Adipose tissue (tissue), 3 donors: Measurements from ENCODE around the gene FAM187B. TPM values are rescaled to one million over a fixed set of nuclear protein-coding genes. Genes with fewer than 3 reads are reported as not detected.

Source experiments
- H3K27ac ChIP-seq: one replicate; pipeline ENCODE4 v1.5.1; 2013; ENCODE audit warnings: low read depth, low read length
- WGBS, 3 donors: extraction: QIAGEN DNeasy Blood & Tissue Kit; methylation state at CpG; one replicate each; pipeline ENCODE4 v1.1.7; 2013; 5-methylcytosine and 5-hydroxymethylcytosine counted together
- polyA plus RNA-seq, 3 donors: library from polyadenylated mRNA; stranded (reverse); fragments of 200-250 nt; gene quantifications; one replicate each; pipeline ENCODE4 v1.2.3, GENCODE V29; 2013
- donor health status: healthy with polysubstance abuse.
- donor health status: Bipolar disorder and iron deficiency.
- donor health status: healthy.

FAM187B gene
- polyA plus RNA-seq = not detected

GRCh38 chr19:35228177-35228930 lies at the start of gene FAM187B:
FAM187B (minus strand) TSS chr19:35228739; CDS start chr19:35228680, 59 bp downstream.
- no peak within 1 kb of the TSS for H3K27ac ChIP-seq
- WGBS, 3 donors = 88 to 94% (median 90%) methylated on average over 14 of the region's 14 CpGs

GRCh38 chr19:35276706-35277281 lies 48.3 kb upstream of the FAM187B start:
- WGBS, 3 donors = 94 to 95% (median 94%) methylated on average over 28 of the region's 28 CpGs
- no peak overlapping the region for H3K27ac ChIP-seq

DNA sequence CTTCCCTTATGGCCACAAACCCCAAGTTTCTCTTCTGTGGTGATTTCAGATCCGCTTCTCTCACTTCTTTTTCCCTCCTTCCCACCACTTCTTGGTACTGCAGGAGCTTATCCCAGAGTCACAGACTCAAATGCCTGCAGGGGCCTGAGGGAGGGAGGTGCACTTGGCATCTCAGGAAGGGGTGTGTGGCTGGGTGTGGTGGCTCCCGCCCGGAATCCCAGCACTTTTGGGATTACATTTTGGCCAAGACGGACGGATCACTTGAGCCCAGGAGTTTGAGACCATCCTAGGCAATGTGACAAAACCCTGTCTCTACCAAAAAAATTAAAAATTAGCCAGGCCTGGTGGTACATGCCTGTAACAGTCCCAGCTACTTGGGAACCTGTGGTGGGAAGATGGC lies 45.8 kb upstream of the FAM187B start:
- no peak overlapping the region for H3K27ac ChIP-seq
- WGBS, 3 donors = 69 to 79% (median 78%) methylated on average over 5 of the region's 5 CpGs

DNA sequence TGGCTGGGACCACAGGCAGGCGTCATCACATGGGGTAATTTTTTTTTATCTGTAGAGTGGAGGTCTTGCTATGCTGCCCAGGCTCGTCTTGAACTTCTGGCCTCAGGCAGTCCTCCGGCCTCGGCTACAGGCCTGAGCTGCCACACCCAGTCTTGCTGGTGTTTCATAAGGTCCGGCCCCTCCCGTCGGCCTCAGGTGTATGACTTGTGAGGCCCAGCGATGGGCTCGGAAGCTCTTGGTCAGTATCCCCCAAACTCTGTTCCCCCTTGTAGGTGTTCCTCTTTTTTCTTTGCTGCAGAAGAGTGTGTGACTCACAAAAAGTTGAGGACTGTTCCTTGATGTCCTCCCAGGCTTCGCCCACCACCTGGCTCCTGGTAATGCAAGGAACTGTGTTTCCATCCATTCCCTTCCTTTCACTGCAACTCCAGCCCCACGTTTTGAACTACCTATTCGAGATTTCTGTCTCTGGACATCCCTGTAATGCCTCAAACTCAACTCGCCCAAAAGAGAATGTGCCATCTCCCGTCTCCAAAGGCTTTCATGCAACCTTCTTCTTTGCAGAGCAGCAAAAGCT lies 45.2 kb upstream of the FAM187B start:
- H3K27ac ChIP-seq = no peak overlapping the region
- 69 to 88% (median 77%) methylated on average over 14 of the region's 14 CpGs for WGBS, 3 donors

DNA sequence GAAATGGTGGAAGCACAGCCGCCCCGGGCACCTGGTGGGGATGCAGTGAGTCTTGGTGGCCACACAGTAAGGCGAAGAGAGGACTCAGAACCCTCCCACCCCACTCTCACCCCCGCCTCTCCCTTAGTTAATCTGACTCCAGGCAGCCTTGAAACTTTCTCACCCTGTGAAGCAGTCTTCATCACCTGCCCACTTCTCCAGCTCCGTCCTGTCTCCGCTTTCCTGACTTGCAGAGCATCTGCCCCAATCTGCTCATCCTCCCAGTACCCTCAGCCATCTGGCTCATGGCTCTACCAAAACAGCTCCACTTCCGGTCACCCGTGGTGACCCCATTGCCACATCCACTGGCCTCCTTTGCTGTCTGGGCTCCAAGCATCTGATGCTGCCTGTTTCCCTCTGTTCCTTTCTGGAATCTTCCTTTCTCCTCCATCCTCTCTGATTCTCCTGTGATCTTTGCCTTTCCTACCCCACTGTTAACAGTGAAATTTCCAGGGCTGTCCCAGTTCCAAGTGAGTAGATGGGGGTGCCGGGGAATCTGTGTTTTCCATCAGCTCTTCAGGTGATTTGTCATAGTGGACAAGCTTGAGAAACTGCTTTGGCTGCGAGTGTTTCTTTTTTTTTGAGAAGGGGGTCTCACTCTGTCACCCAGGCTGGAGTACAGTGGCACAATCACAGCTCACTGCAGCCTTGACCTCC lies 44.6 kb upstream of the FAM187B start:
- 78 to 84% (median 82%) methylated on average over 10 of the region's 10 CpGs for WGBS, 3 donors
- no peak overlapping the region for H3K27ac ChIP-seq

- no peak overlapping the region for H3K27ac ChIP-seq
- WGBS, 3 donors = 75 to 92% (median 78%) methylated on average over 16 of the region's 16 CpGs
Observed at GRCh38 chr19:35272122-35272719, 43.7 kb upstream of the FAM187B start.

- 73 to 90% (median 79%) methylated on average over 7 of the region's 7 CpGs for WGBS, 3 donors
- H3K27ac ChIP-seq = no peak overlapping the region
Observed at GRCh38 chr19:35271546-35271945, 43.0 kb upstream of the FAM187B start.

DNA sequence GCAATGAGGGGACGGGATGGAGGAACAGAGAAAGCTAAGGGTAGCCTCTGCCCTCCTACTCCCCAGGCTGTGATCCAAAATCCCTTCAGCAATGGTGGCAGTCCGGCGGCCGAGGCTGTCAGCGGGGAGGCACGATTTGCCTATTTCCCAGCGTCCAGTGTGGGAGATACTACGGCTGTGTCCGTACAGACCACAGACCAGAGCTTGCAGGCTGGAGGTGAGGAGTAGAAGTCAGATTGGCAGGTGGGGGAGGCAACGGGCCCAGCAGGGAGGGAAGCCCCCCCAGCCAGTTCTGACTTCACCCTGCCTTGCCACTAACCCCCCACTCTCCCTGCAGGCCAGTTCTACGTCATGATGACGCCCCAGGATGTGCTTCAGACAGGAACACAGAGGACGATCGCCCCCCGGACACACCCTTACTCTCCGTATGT lies 41.9 kb upstream of the FAM187B start:
- no peak overlapping the region for H3K27ac ChIP-seq
- 85 to 89% (median 88%) methylated on average over 15 to 16 of the region's 16 CpGs for WGBS, 3 donors

- H3K27ac ChIP-seq = peak overlapping the region; percentile 21
- 4 to 5% (median 4%) methylated on average over 32 to 66 of the region's 66 CpGs for WGBS, 3 donors
Observed at GRCh38 chr19:35269438-35270117, 41.0 kb upstream of the FAM187B start.

GRCh38 chr19:35268536-35269437 lies 40.2 kb upstream of the FAM187B start, which contains the start of gene USF2:
USF2 (plus strand) TSS chr19:35268962; CDS start chr19:35269102, 140 bp downstream.
- peak within 1 kb of the TSS; percentile 83 for H3K27ac ChIP-seq
- 0 to 1% (median 1%) methylated on average over 49 to 109 of the region's 126 CpGs for WGBS, 3 donors

DNA sequence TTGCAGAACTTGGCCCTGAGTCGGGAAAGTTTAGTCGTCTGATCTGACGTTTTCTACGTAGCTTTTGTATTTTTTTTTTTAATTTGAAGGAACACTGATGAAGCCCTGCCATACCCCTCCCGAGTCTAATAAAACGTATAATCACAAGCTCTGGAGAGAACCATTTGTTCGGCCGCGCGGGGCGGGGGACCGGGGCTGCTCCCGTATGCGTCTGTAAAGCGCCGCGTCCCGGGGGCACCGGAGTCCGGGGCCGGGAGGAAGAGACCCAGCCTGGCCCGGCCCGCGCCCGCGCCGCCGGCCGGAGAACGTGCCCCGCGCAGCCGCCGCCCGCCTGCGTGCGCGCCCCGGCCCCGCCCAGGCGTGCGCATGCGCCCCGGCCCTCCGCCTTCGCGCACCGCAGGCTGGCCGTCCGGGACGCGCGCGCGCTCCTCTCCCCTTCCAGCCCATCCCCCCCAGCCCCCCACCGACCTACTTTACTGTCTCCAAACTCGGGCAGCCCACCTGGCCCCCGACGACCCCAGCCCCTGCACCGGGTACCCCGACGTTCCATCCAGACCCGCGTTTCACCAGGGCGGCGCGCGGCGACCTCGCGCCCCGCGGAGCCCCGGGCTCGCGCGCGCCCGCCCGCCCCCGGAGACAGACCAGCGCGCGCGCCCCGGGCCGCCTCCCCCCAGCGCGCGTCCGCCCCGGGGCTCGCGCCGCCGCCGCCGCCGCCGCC lies 39.4 kb upstream of the FAM187B start:
- peak overlapping the region; percentile 83 for H3K27ac ChIP-seq
- 0 to 1% (median 0%) methylated on average over 67 to 100 of the region's 100 CpGs for whole genome bisulfite sequencing, 3 donors

GRCh38 chr19:35267353-35267817 lies 38.8 kb upstream of the FAM187B start:
- no peak overlapping the region for H3K27ac ChIP-seq
- 0 to 4% (median 1%) methylated on average over 26 to 40 of the region's 40 CpGs for WGBS, 3 donors

DNA sequence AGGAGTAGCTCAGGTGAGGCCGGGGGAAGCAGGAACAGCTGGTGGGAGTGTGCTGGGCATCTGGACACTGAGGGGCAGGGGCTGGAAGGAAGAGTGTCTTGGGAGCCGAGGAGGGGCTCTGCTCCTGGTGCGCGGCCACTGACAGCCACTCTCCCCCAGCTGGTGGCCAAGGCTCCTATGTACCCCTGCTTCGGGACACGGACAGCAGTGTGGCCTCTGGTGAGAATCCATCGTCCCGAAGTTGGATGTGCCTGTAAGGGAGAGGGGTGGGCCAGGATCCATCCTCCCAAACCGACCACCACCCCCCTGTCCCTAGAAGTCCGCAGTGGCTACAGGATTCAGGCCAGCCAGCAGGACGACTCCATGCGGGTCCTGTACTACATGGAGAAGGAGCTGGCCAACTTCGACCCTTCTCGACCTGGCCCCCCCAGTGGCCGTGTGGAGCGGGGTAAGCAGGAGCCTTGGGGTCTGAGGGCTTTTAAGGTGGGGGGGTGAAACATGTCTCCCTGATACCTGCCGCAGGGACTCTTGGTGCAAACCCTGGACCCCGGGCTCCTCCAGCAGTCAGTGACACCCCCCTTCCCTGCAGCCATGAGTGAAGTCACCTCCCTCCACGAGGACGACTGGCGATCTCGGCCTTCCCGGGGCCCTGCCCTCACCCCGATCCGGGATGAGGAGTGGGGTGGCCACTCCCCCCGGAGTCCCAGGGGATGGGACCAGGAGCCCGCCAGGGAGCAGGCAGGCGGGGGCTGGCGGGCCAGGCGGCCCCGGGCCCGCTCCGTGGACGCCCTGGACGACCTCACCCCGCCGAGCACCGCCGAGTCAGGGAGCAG lies 38.2 kb upstream of the FAM187B start:
- H3K27ac ChIP-seq = no peak overlapping the region
- 40 to 45% (median 44%) methylated on average over 33 to 37 of the region's 39 CpGs for WGBS, 3 donors

DNA sequence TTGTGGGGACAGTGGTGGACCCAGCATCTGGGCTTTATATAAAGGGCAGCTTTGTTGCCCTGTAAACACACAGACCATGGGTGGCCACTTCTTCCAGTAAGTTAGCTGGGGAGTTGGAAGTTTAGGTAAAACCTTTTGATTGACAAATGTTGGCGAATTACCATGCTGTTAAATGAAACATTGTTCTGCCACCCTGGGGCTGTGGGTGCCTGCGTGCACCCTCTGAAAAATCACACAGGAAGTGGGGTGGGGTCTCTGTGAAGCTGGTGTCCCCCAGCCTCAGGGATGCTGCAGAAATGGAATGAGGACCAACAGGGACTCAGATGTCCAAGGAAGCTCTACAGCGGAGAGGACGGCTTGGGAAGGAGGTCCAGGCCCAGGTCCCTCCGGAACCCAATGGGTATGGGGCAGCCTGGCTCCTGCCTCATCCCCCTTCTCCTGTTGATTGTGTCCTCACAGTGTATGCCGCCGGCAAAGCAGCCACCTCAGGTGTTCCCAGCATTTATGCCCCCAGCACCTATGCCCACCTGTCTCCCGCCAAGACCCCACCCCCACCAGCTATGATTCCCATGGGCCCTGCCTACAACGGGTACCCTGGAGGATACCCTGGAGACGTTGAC lies 37.5 kb upstream of the FAM187B start:
- WGBS, 3 donors = 79 to 91% (median 80%) methylated on average over 10 of the region's 10 CpGs
- no peak overlapping the region for H3K27ac ChIP-seq
